GM23248 (cell line): ENCODE measurements around the gene INA. TPM values are rescaled to one million over a fixed set of nuclear protein-coding genes. Genes with fewer than 3 reads are reported as not detected.

Experiments used
- DNase-seq: peaks from one replicate; pipeline ENCODE4 v3.0.0-alpha.2; 2015
- H2AFZ ChIP-seq: fragments of 200-600 bp; sonication (generic); 2 replicates; pipeline ENCODE4 v1.6.1; 2016; ENCODE audit warnings: antibody characterized with exemption
- H3F3A ChIP-seq: fragments of 200-600 bp; sonication (generic); 2 replicates; pipeline ENCODE4 v1.6.1; 2016; ENCODE audit warnings: mild to moderate bottlenecking, antibody characterized with exemption, mixed run types; ENCODE audit not compliant: insufficient read depth
- H3K27ac ChIP-seq: fragments of 200-600 bp; sonication (generic); 2 replicates; pipeline ENCODE4 v1.5.1; 2016; ENCODE audit warnings: mild to moderate bottlenecking
- H3K27me3 ChIP-seq: fragments of 200-600 bp; sonication (generic); replicated peaks from 2 replicates; pipeline ENCODE4 v1.6.1; 2016; ENCODE audit warnings: mild to moderate bottlenecking; ENCODE audit not compliant: insufficient read depth
- H3K36me3 ChIP-seq: fragments of 200-600 bp; sonication (generic); 2 replicates; pipeline ENCODE4 v1.6.1; 2016; ENCODE audit warnings: low read depth, mild to moderate bottlenecking
- H3K4me1 ChIP-seq: fragments of 200-600 bp; sonication (generic); 2 replicates; pipeline ENCODE4 v1.6.1; 2016; ENCODE audit warnings: mild to moderate bottlenecking; ENCODE audit not compliant: insufficient read depth
- H3K4me2 ChIP-seq: fragments of 200-600 bp; sonication (generic); one replicate; pipeline ENCODE4 v1.6.1; 2016; ENCODE audit warnings: mild to moderate bottlenecking; ENCODE audit not compliant: unreplicated experiment
- H3K4me3 ChIP-seq: fragments of 200-600 bp; sonication (generic); 2 replicates; pipeline ENCODE4 v1.5.1; 2016; ENCODE audit warnings: mild to moderate bottlenecking
- H3K79me2 ChIP-seq: fragments of 200-600 bp; sonication (generic); 2 replicates; pipeline ENCODE4 v1.6.1; 2016; ENCODE audit warnings: mild to moderate bottlenecking; ENCODE audit not compliant: insufficient read depth
- H3K9ac ChIP-seq: fragments of 200-600 bp; sonication (generic); 2 replicates; pipeline ENCODE4 v1.6.1; 2016; ENCODE audit warnings: mild to moderate bottlenecking
- H3K9me2 ChIP-seq: fragments of 200-600 bp; sonication (generic); 2 replicates; pipeline ENCODE4 v1.6.1; 2016; ENCODE audit warnings: mixed run types, mild to moderate bottlenecking, moderate library complexity; ENCODE audit not compliant: insufficient read depth
- H3K9me3 ChIP-seq: fragments of 200-600 bp; sonication (generic); one replicate; pipeline ENCODE4 v1.6.1; 2017; ENCODE audit warnings: low read depth
- H4K20me1 ChIP-seq: fragments of 200-600 bp; sonication (generic); 2 replicates; pipeline ENCODE4 v1.6.0; 2016; ENCODE audit not compliant: insufficient read depth
- EZH2 ChIP-seq: fragments of 200-600 bp; sonication (generic); IDR thresholded peaks from 2 replicates; pipeline ENCODE4 v1.6.1; 2018; ENCODE audit warnings: antibody characterized with exemption, mild to moderate bottlenecking; ENCODE audit not compliant: insufficient read depth, poor library complexity, severe bottlenecking
- EZH2phosphoT487 ChIP-seq: fragments of 200-600 bp; sonication (generic); IDR thresholded peaks from 2 replicates; pipeline ENCODE4 v1.6.1; 2018; ENCODE audit warnings: antibody characterized with exemption, moderate library complexity, mild to moderate bottlenecking, low read depth; ENCODE audit not compliant: insufficient read depth
- WGBS, 2 experiments: methylation state at CpG; one replicate each; pipeline ENCODE4 v1.1.6; 2015 to 2017; ENCODE audit warnings: low lambda C conversion rate in 2 of 2, low coverage in 1 of 2; ENCODE audit errors: missing lambda C conversion rate in 2 of 2; 5-methylcytosine and 5-hydroxymethylcytosine counted together
- in situ Hi-C: fragments of 300-500 bp; cut with MboI; formaldehyde crosslinking; loops from 2 replicates; pipeline ENCODE4 v1.15.0; 2020
- polyA plus RNA-seq: library from polyadenylated mRNA; unstranded; fragments of >200 nt; fragmentation: Nextera tagmentation; extraction: Ambion mirVana; gene quantifications from 2 replicates; pipeline ENCODE4 v1.2.1, GENCODE V29; 2016
- total RNA-seq: library from RNA; depleted of rRNA; stranded (reverse); fragments of >200 nt; shearing (Covaris generic); gene quantifications from 2 replicates; pipeline ENCODE4 v1.2.3, GENCODE V29; 2014

INA gene
- total and polyA plus RNA-seq, 2 experiments from 2014 or later, result 0.18 TPM; not detected in 1

DNA sequence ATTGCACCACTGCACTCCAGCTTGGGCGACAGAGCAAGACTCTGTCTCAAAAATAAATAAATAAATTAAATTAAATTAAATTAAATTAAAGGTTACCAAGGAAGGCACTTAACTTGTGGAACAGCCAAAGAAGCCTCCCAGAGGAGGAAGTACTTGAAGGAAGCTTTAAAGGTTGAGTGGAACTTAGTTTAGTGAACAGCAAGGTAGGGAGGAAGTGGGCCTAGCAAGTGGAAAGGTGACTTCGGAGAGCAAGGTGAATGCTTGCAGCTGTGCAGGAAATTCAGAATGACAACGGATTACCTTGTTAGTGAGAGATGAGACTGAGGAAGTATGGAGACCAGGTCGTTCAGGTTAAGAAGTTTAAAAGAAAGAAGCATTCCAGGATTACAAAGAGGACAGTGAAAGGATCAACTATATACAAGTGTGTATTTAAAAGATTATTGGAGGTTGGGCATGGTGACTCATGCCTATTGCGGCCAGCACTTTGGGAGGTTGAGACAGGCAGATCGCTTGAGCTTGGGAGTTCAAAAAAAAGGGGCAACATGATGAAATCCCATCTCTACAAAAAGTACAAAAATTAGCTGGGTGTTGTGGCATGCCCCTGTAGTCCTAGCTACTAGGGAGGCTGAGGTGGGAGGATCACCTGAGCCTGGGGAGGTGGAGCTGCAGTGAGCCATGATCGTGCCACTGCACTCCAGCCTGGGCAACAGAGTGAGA, 44.0 kb upstream of the INA start:
- Histone ChIP-seq H4K20me1 (no peaks in the 10 kb centered on the region), H3K27ac (no peak overlapping the region), H3K27me3 (no peaks in the 10 kb centered on the region), H3F3A (peaks cover 37% of the 10 kb centered on the region), H3K9ac (no peak overlapping the region), H3K79me2 (no peaks in the 10 kb centered on the region), H3K9me3 (no peaks in the 10 kb centered on the region), H3K4me2 (no peak overlapping the region), H3K4me3 (no peak overlapping the region), H3K9me2 (no peaks in the 10 kb centered on the region), H3K36me3 (no peaks in the 10 kb centered on the region), H2AFZ (0 out of 2 replicates have a peak overlapping the region, but pooled peaks have one; percentile 28), H3K4me1 (peaks cover 46% of the 10 kb centered on the region)
- in situ Hi-C loops, result loop anchor here (10.0 kb wide), 1 partner anchor 318 kb away; the partner anchor contains the start of gene CNNM2
- 73 to 75% methylated on average over 7 of the region's 7 CpGs for WGBS, 2 experiments
- peak; percentile 22 for DNase-seq
- TF ChIP-seq EZH2, result no peak
- TF ChIP-seq EZH2phosphoT487, result no peak

DNA sequence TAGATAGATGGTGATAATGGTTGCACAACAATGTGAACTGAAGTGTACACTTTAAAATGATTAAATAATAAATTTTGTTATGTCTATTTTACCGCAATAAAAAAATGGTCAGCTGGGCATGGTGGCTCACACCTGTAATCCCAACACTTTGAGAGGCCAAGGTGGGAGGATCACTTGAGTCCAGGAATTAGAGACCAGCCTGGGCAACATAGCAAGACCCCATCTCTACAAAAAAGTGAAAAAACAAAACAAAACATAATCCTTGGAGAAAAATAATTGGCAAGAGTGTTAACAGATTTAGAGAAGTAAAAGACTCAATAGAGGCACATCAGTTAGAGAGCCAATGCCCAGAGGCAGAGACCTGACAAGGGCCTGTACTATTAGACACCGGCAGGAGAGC, 41.2 kb upstream of the INA start:
- peaks cover 15% of the 10 kb centered on the region for H3F3A ChIP-seq
- no peak overlapping the region for H3K4me2 ChIP-seq
- no peaks in the 10 kb centered on the region for H3K9me3 ChIP-seq
- no peaks in the 10 kb centered on the region for H3K27me3 ChIP-seq
- in situ Hi-C loops, result loop anchor here (10.0 kb wide), 1 partner anchor 321 kb away; the partner anchor contains the start of gene CNNM2
- no peaks in the 10 kb centered on the region for H3K9me2 ChIP-seq
- H3K79me2 ChIP-seq, result no peaks in the 10 kb centered on the region
- H3K9ac ChIP-seq, result no peak overlapping the region
- no peak overlapping the region for H3K4me3 ChIP-seq
- no peaks in the 10 kb centered on the region for H4K20me1 ChIP-seq
- no peak overlapping the region for H3K27ac ChIP-seq
- DNase-seq, result no peak
- H3K36me3 ChIP-seq, result no peaks in the 10 kb centered on the region
- no peak for TF ChIP-seq EZH2phosphoT487
- no peak for TF ChIP-seq EZH2
- H3K4me1 ChIP-seq, result peaks cover 26% of the 10 kb centered on the region
- no peak overlapping the region for H2AFZ ChIP-seq
- WGBS, 2 experiments, result 93 to 96% methylated on average over 2 of the region's 2 CpGs

DNA sequence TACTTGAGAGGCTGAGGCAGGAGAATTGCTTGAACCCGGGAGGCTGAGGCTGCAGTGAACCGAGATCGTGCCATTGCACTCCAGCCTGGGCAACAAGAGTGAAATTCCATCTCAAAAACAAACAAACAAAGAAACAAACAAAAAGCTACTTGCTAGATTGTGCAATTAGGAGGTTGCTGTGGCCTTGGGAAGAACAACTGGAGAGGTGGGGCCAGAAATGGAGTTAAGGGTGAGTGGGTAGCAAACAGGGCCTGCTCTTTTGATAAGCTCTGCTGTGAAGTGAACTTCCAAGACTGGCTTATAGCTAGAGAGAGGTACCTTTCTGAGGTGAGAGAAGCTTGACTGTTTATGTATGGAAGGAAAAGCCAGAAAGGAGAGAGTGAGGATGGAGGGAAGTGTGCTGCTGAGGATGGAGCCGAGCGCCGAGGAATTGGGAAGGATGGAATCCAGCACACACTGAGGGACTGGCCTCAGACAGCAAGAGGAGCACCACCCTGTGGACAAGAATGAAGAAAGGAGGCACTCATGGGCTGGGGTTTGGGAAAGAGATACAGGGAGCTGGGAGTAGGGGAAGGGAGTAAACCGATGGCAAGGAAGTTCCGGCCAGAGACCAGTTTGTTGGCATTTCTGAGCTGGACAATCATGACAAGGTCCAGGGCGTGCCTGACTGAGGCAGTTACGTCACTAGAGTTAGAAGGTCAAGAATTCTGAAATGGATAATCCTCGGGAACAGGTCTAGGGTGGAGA, 38.3 kb upstream of the INA start:
- Histone ChIP-seq H3K9me2 (no peaks in the 10 kb centered on the region), H3K4me1 (peaks cover 8% of the 10 kb centered on the region), H3K4me3 (no peak overlapping the region), H3K9me3 (no peaks in the 10 kb centered on the region), H2AFZ (peak overlapping the region; percentile 58; the same call in 1 of the 2 replicates), H3K27ac (peak overlapping the region; percentile 9), H3K27me3 (no peaks in the 10 kb centered on the region), H3K4me2 (no peak overlapping the region), H3K79me2 (no peaks in the 10 kb centered on the region), H3K36me3 (no peaks in the 10 kb centered on the region), H3F3A (no peaks in the 10 kb centered on the region), H4K20me1 (no peaks in the 10 kb centered on the region), H3K9ac (no peak overlapping the region)
- in situ Hi-C loops, result loop anchor here (10.0 kb wide), 1 partner anchor 324 kb away; the partner anchor contains the start of gene CNNM2
- 65 to 68% methylated on average over 11 of the region's 11 CpGs for WGBS, 2 experiments
- peak; percentile 65 for DNase-seq
- TF ChIP-seq EZH2phosphoT487 (no peak), EZH2 (no peak)

- Histone ChIP-seq H3K4me3 (no peak overlapping the region), H3K79me2 (no peaks in the 10 kb centered on the region), H2AFZ (peak overlapping the region; percentile 80), H3K4me1 (peaks cover 8% of the 10 kb centered on the region), H3K27me3 (no peaks in the 10 kb centered on the region), H4K20me1 (no peaks in the 10 kb centered on the region), H3K9me3 (no peaks in the 10 kb centered on the region), H3K9me2 (no peaks in the 10 kb centered on the region), H3K9ac (0 out of 2 replicates have a peak overlapping the region, but pooled peaks have one; percentile 28), H3K4me2 (peak overlapping the region; percentile 49), H3K27ac (no peak overlapping the region; the same call in 1 of the 2 replicates), H3F3A (no peaks in the 10 kb centered on the region), H3K36me3 (no peaks in the 10 kb centered on the region)
- TF ChIP-seq EZH2phosphoT487, result no peak
- no peak for TF ChIP-seq EZH2
- peak; percentile 68 for DNase-seq
- WGBS, 2 experiments, result 53 to 57% methylated on average over 7 of the region's 7 CpGs
- in situ Hi-C loops, result no loop called here
Observed at GRCh38 chr10:103241262-103242011, 35.5 kb upstream of the INA start.
